Activated CD8-positive, alpha-beta T cell treated with anti-CD3 and anti-CD28 coated beads, Interleukin-2, amount 10 ng/mL, durations not matched to agents 7 days and 5 days (primary cell): Measurements from ENCODE around the gene TGFBR3L. TPM values are rescaled to one million over a fixed set of nuclear protein-coding genes. Genes with fewer than 3 reads are reported as not detected.
"Not testable (repeated sequence)": the region's sequence is repeated elsewhere in the genome, so short reads cannot be mapped to it uniquely, and the experiment has no call there.

Source experiments
- ATAC-seq: fragments of 150-1000 bp; cut with Tn5 transposase; one replicate; pipeline ENCODE4 v1.10.0; 2021; ENCODE audit warnings: moderate library complexity
- CTCF ChIA-PET: fragments of 350-600 bp; sonication (Branson Sonifier 250); formaldehyde crosslinking; loops from one replicate; lab custom pipeline; 2021; ENCODE audit warnings: antibody characterized with exemption; lab: Charles Lee
- POLR2A ChIA-PET: fragments of 350-600 bp; sonication (Branson Sonifier 250); formaldehyde crosslinking; loops from one replicate; lab custom pipeline; 2021; ENCODE audit warnings: antibody characterized with exemption; lab: Charles Lee
- DNase-seq: peaks from one replicate; pipeline ENCODE4 v3.0.0-alpha.2; 2020
- H3K27ac Mint-ChIP-seq: one replicate; pipeline ENCODE4 v1.8.0; 2021; ENCODE audit warnings: mild to moderate bottlenecking, mixed read lengths
- H3K27me3 Mint-ChIP-seq: one replicate; pipeline ENCODE4 v1.8.0; 2021; ENCODE audit warnings: low read depth, mixed read lengths
- H3K36me3 Mint-ChIP-seq: one replicate; pipeline ENCODE4 v1.8.0; 2021; ENCODE audit warnings: low read depth, mixed read lengths
- H3K4me1 Mint-ChIP-seq: one replicate; pipeline ENCODE4 v1.8.0; 2021; ENCODE audit warnings: low read depth, mixed read lengths
- H3K4me3 Mint-ChIP-seq: one replicate; pipeline ENCODE4 v1.8.0; 2021; ENCODE audit warnings: mild to moderate bottlenecking, mixed read lengths
- H3K9me3 Mint-ChIP-seq: one replicate; pipeline ENCODE4 v1.8.0; 2022; ENCODE audit warnings: mixed read lengths; ENCODE audit not compliant: insufficient read depth
- total RNA-seq, 2 experiments: library from RNA; stranded (reverse); gene quantifications; one replicate each; pipeline ENCODE4 v1.2.3, GENCODE V29; 2021

TGFBR3L gene
- total RNA-seq, 2 experiments from 2014 or later = 2.7 to 3.6 TPM

GRCh38 chr19:7915250-7916102 lies 846 bp downstream of the TGFBR3L start:
- H3K36me3 Mint-ChIP-seq = peaks cover 22% of the 10 kb centered on the region
- DNase-seq (no peak), ATAC-seq (no peak)
- H3K27me3 Mint-ChIP-seq = peaks cover 30% of the 10 kb centered on the region
- H3K9me3 Mint-ChIP-seq = no peaks in the 10 kb centered on the region
- peak overlapping the region; percentile 43 for H3K27ac Mint-ChIP-seq
- CTCF ChIA-PET = interaction anchor here (1.0 to 3.3 kb wide), 3 partner anchors 12 to 61 kb away, joined by 3 to 15 read pairs (median 7); partner anchors contain the start of gene MAP2K7
- peaks cover 29% of the 10 kb centered on the region for H3K4me1 Mint-ChIP-seq
- peak overlapping the region; percentile 42 for H3K4me3 Mint-ChIP-seq
- POLR2A ChIA-PET = interaction anchor here (1.6 kb wide), 1 partner anchor 12 kb away, joined by 7 read pairs; the partner anchor contains the start of gene MAP2K7

- CTCF ChIA-PET = interaction anchor here (1.0 to 3.3 kb wide), 4 partner anchors 13 to 62 kb away, joined by 3 to 15 read pairs (median 6); partner anchors contain the start of genes MAP2K7 and TIMM44
These were observed 1.7 kb downstream of the TGFBR3L start for GRCh38 chr19:7916103-7916954.

GRCh38 chr19:7916955-7917266 lies 2.3 kb downstream of the TGFBR3L start:
- CTCF ChIA-PET = interaction anchor here (1.0 to 3.3 kb wide), 5 partner anchors 13 to 63 kb away, joined by 3 to 15 read pairs (median 7); partner anchors contain the start of genes MAP2K7 and TIMM44
- DNase-seq (no peak), ATAC-seq (no peak)
- no peaks in the 10 kb centered on the region for H3K9me3 Mint-ChIP-seq
- no peak overlapping the region for H3K27ac Mint-ChIP-seq
- peaks cover 41% of the 10 kb centered on the region for H3K4me1 Mint-ChIP-seq
- peaks cover 12% of the 10 kb centered on the region for H3K36me3 Mint-ChIP-seq
- peak overlapping the region; percentile 69 for H3K4me3 Mint-ChIP-seq
- POLR2A ChIA-PET = interaction anchor here (1.6 kb wide), 2 partner anchors 13 kb away, joined by 6 to 7 read pairs; partner anchors contain the start of gene MAP2K7
- peaks cover 30% of the 10 kb centered on the region for H3K27me3 Mint-ChIP-seq

More at GRCh38 chr19:7916103-7916954, 1.7 kb downstream of the TGFBR3L start:
- peak overlapping the region; percentile 69 for H3K4me3 Mint-ChIP-seq
- H3K9me3 Mint-ChIP-seq = no peaks in the 10 kb centered on the region
- H3K36me3 Mint-ChIP-seq = peaks cover 17% of the 10 kb centered on the region
- POLR2A ChIA-PET = interaction anchor here (1.6 kb wide), 1 partner anchor 13 kb away, joined by 7 read pairs; the partner anchor contains the start of gene MAP2K7
- H3K4me1 Mint-ChIP-seq = peaks cover 35% of the 10 kb centered on the region
- H3K27ac Mint-ChIP-seq = peak overlapping the region; percentile 43
- ATAC-seq (peak; percentile 6), DNase-seq (peak; percentile 70)
- peaks cover 30% of the 10 kb centered on the region for H3K27me3 Mint-ChIP-seq

GRCh38 chr19:7917267-7918061 lies 2.8 kb downstream of the TGFBR3L start:
- POLR2A ChIA-PET = interaction anchor here (1.1 to 1.6 kb wide), 4 partner anchors 9 to 287 kb away, joined by 3 to 6 read pairs (median 4); partner anchors contain the start of genes MAP2K7 and TIMM44

GRCh38 chr19:7918062-7918614 lies 3.5 kb downstream of the TGFBR3L start:
- ATAC-seq, H3K27ac Mint-ChIP-seq, DNase-seq, H3K36me3 Mint-ChIP-seq, H3K9me3 Mint-ChIP-seq: not testable (repeated sequence)
- CTCF ChIA-PET = interaction anchor here (0.9 to 3.3 kb wide), 7 partner anchors 11 to 66 kb away, joined by 3 to 15 read pairs (median 4); partner anchors contain the start of genes MAP2K7 and TIMM44
- POLR2A ChIA-PET = interaction anchor here (1.1 to 1.6 kb wide), 4 partner anchors 10 to 288 kb away, joined by 3 to 6 read pairs (median 4); partner anchors contain the start of genes MAP2K7 and TIMM44
- peaks cover 45% of the 10 kb centered on the region for H3K4me1 Mint-ChIP-seq
- H3K4me3 Mint-ChIP-seq = peak overlapping the region; percentile 48
- peaks cover 30% of the 10 kb centered on the region for H3K27me3 Mint-ChIP-seq

More at GRCh38 chr19:7917267-7918061, 2.8 kb downstream of the TGFBR3L start:
- Mint-ChIP-seq H3K27me3 (peaks cover 30% of the 10 kb centered on the region), H3K36me3 (peaks cover 11% of the 10 kb centered on the region), H3K4me3 (peak overlapping the region; percentile 69), H3K9me3 (no peaks in the 10 kb centered on the region), H3K4me1 (peaks cover 45% of the 10 kb centered on the region), H3K27ac (no peak overlapping the region)
- ATAC-seq (peak; percentile 24), DNase-seq (peak; percentile 68)
- CTCF ChIA-PET = interaction anchor here (0.9 to 3.3 kb wide), 6 partner anchors 11 to 65 kb away, joined by 3 to 15 read pairs (median 7); partner anchors contain the start of genes MAP2K7 and TIMM44

- Mint-ChIP-seq H3K9me3 (no peaks in the 10 kb centered on the region), H3K36me3 (peaks cover 10% of the 10 kb centered on the region), H3K27me3 (peaks cover 30% of the 10 kb centered on the region), H3K27ac (no peak overlapping the region), H3K4me3 (peak overlapping the region; percentile 96), H3K4me1 (peaks cover 45% of the 10 kb centered on the region)
- DNase-seq (no peak), ATAC-seq (no peak)
- POLR2A ChIA-PET = interaction anchor here (0.6 to 2.6 kb wide), 9 partner anchors 10 to 289 kb away, joined by 3 to 17 read pairs (median 6); partner anchors contain the start of genes MAP2K7 and TIMM44
- CTCF ChIA-PET = interaction anchor here (1.1 to 3.2 kb wide), 8 partner anchors 10 to 57 kb away, joined by 3 to 40 read pairs (median 9); partner anchors contain the start of genes MAP2K7 and TIMM44
These were observed 4.2 kb downstream of the TGFBR3L start for GRCh38 chr19:7918615-7919421.

GRCh38 chr19:7919610-7920518 lies 5.2 kb downstream of the TGFBR3L start, which contains the start of gene SNAPC2:
Gene SNAPC2 (plus strand): TSS chr19:7920338. CDS start chr19:7920367, 29 bp downstream.
- peaks cover 47% of the 10 kb centered on the region for H3K4me1 Mint-ChIP-seq
- ATAC-seq (peak; percentile 79), DNase-seq (peak; percentile 98)
- H3K4me3 Mint-ChIP-seq = peak within 1 kb of the TSS; percentile 96
- ChIA-PET CTCF (interaction anchor here (0.6 to 3.2 kb wide), 11 partner anchors 9 to 352 kb away, joined by 3 to 40 read pairs (median 7); partner anchors contain the start of genes MAP2K7, TIMM44 and TRAPPC5), POLR2A (interaction anchor here (0.6 to 2.6 kb wide), 9 partner anchors 8 to 291 kb away, joined by 3 to 17 read pairs (median 5); partner anchors contain the start of genes MAP2K7, PET100, TIMM44 and XAB2)
- H3K27me3 Mint-ChIP-seq = peaks cover 30% of the 10 kb centered on the region
- peak within 1 kb of the TSS; percentile 94 for H3K27ac Mint-ChIP-seq
- H3K9me3 Mint-ChIP-seq = no peaks in the 10 kb centered on the region
- peaks cover 10% of the 10 kb centered on the region for H3K36me3 Mint-ChIP-seq

GRCh38 chr19:7920519-7921301 lies 6.1 kb downstream of the TGFBR3L start:
- ATAC-seq = peak; percentile 55
- DNase-seq = peak; percentile 100
- H3K9me3 Mint-ChIP-seq = no peaks in the 10 kb centered on the region
- POLR2A ChIA-PET = interaction anchor here (1.0 to 2.6 kb wide), 8 partner anchors 8 to 292 kb away, joined by 3 to 17 read pairs (median 5); partner anchors contain the start of genes MAP2K7, PET100, TIMM44 and XAB2
- peak overlapping the region; percentile 96 for H3K4me3 Mint-ChIP-seq
- H3K27me3 Mint-ChIP-seq = peaks cover 26% of the 10 kb centered on the region
- peaks cover 10% of the 10 kb centered on the region for H3K36me3 Mint-ChIP-seq
- CTCF ChIA-PET = interaction anchor here (0.6 to 3.2 kb wide), 11 partner anchors 8 to 352 kb away, joined by 3 to 40 read pairs (median 7); partner anchors contain the start of genes MAP2K7, TIMM44 and TRAPPC5
- H3K4me1 Mint-ChIP-seq = peaks cover 45% of the 10 kb centered on the region
- peak overlapping the region; percentile 94 for H3K27ac Mint-ChIP-seq
